Mesodermal cell (in vitro differentiated cells): ENCODE results near the gene AFF3.
A peak's percentile ranks its signal among the peaks of the same experiment; 100 is the strongest.

Source experiments
- H3K27ac ChIP-seq: 2 replicates; pipeline ENCODE4 v1.7.0; 2013; ENCODE audit warnings: mild to moderate bottlenecking, low read depth, low read length, moderate library complexity; ENCODE audit not compliant: severe bottlenecking
- H3K36me3 ChIP-seq: 2 replicates; pipeline ENCODE4 v1.7.1; 2013; ENCODE audit warnings: mild to moderate bottlenecking, low read length, moderate library complexity; ENCODE audit not compliant: control insufficient read depth, insufficient read depth
- H3K4me1 ChIP-seq: one replicate; pipeline ENCODE4 v1.7.1; 2013; ENCODE audit warnings: mild to moderate bottlenecking, low read length; ENCODE audit not compliant: insufficient read depth, control insufficient read depth, poor library complexity, severe bottlenecking
- H3K4me3 ChIP-seq: 2 replicates; pipeline ENCODE4 v1.7.0; 2013; ENCODE audit warnings: low read length, control low read depth, mild to moderate bottlenecking; ENCODE audit not compliant: insufficient read depth, poor library complexity, severe bottlenecking; ENCODE audit errors: extremely low read depth
- H3K9me3 ChIP-seq: 2 replicates; pipeline ENCODE4 v1.7.1; 2013; ENCODE audit warnings: mild to moderate bottlenecking, low read length, moderate library complexity; ENCODE audit not compliant: control insufficient read depth
- WGBS, 2 experiments: methylation state at CpG; one replicate each; pipeline ENCODE4 v1.1.5; 2013; ENCODE audit warnings: missing lambda C conversion rate in 2 of 2; ENCODE audit not compliant: insufficient coverage in 2 of 2; 5-methylcytosine and 5-hydroxymethylcytosine counted together

AFF3 gene

DNA sequence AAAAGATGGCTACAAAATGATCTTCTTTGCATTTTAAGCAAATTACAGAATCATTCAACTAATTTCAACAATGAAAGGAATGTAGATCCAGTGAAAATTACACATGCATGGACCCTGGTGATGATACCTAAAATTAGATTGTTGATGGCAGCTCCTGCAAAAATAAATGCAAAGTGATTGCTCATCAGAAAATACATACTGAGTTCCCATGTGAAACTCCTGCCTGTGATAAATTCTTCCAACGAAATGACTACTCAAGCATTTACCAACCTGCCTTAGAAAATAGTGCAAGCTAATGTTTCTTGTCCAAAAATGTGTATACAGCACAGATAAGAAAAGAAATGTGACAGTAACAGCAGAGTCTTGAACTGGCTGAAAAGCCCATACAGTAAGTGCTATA lies 352.5 kb downstream of the AFF3 start:
- Histone ChIP-seq H3K36me3 (no peaks in the 10 kb centered on the region), H3K4me1 (no peaks in the 10 kb centered on the region), H3K9me3 (no peaks in the 10 kb centered on the region), H3K27ac (no peak overlapping the region), H3K4me3 (no peak overlapping the region)
- no CpG with 5 or more reads among the region's 1 CpG for WGBS, 2 experiments

DNA sequence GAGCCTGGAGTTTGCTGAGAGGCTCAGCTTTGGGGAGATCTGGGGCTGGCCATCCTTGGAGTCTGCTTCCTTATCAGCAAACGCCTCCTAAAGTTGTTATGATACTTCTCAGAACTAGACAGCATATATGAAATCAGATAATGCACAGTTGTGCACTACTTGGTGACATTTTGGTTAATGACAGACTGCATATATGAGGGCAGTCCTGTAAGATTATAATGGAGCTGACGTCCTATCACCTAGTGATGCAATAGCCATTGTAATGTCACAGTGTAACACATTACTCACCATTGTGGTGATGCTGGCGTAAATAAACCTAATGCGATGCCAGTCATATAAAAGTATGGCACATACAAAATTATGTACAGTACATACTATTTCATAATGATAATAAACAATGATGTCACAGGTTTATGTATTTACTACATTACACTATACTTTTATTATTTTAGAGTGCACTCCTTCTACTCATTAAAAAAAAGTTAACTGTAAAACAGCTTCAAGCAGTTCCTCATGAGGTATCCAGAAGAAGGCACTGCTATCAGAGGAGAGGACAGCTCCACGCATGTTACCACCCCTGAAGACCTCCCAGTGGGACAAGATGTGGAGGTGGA lies 354.5 kb downstream of the AFF3 start:
- Histone ChIP-seq H3K27ac (no peak overlapping the region), H3K9me3 (no peaks in the 10 kb centered on the region), H3K4me3 (no peak overlapping the region), H3K4me1 (no peaks in the 10 kb centered on the region), H3K36me3 (no peaks in the 10 kb centered on the region)
- WGBS, 2 experiments: 80 to 100% methylated on average over 1 of the region's 5 CpGs

GRCh38 chr2:99786636-99787390 lies 355.6 kb downstream of the AFF3 start:
- Histone ChIP-seq H3K36me3 (no peaks in the 10 kb centered on the region), H3K27ac (no peak overlapping the region), H3K4me3 (no peak overlapping the region), H3K4me1 (no peaks in the 10 kb centered on the region), H3K9me3 (no peaks in the 10 kb centered on the region)
- WGBS, 2 experiments: 92 to 93% methylated on average over 9 to 12 of the region's 14 CpGs

- Histone ChIP-seq H3K9me3 (no peaks in the 10 kb centered on the region), H3K27ac (no peak overlapping the region), H3K36me3 (no peaks in the 10 kb centered on the region), H3K4me1 (no peaks in the 10 kb centered on the region), H3K4me3 (no peak overlapping the region)
- 90 to 91% methylated on average over 5 of the region's 8 CpGs for WGBS, 2 experiments
These were observed 357.4 kb downstream of the AFF3 start for GRCh38 chr2:99784946-99785345.

DNA sequence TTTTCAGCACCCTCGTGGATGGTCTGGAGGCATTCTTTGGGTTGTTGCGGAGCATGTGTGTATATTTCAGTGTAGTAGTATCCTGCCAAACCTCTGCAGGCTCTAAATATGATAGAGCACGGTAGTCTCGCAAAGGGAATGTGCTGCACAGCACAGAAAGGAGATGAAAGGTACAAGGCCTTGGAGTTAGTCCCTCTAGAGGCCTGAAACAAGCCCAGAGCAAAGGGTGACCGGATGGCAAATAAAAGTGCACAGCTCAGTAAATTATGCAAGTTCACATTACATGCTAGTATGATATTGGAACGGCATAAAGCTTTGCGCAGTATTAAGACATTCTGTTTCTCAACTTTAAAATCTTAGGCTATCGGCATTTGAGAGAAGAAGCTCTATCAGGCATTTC lies 358.1 kb downstream of the AFF3 start:
- 87 to 98% methylated on average over 4 to 6 of the region's 8 CpGs for WGBS, 2 experiments
- no peak overlapping the region for H3K4me3 ChIP-seq
- H3K4me1 ChIP-seq: no peaks in the 10 kb centered on the region
- H3K36me3 ChIP-seq: no peaks in the 10 kb centered on the region
- H3K9me3 ChIP-seq: no peaks in the 10 kb centered on the region
- H3K27ac ChIP-seq: no peak overlapping the region

DNA sequence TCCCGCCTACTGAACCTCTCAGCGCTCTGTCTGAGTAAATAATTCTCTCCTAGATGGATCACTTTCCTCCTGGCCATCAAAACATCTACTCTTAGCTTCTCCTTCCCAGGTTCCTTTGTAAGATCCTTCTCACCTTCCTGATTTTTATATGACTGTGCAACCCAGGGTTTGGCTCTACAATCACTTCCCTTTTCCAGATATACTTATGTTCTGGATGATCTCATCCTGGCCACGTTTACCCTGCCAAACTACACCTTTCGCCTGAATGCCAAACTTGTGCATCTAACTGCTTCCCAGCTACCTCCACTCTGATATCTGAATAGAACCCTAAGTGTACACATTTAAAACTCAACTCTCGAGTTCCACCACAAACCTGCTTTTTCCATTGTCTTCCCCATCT lies 362.1 kb downstream of the AFF3 start:
- 96 to 98% methylated on average over 5 of the region's 5 CpGs for WGBS, 2 experiments

GRCh38 chr2:99779276-99779675 lies 363.1 kb downstream of the AFF3 start:
- peaks cover 12% of the 10 kb centered on the region for H3K9me3 ChIP-seq
- peaks cover 19% of the 10 kb centered on the region for H3K4me1 ChIP-seq
- no peaks in the 10 kb centered on the region for H3K36me3 ChIP-seq
- H3K27ac ChIP-seq: no peak overlapping the region
- no peak overlapping the region for H3K4me3 ChIP-seq
- 100% methylated on average over 3 of the region's 4 CpGs; no CpG with 5 or more reads in 1 of the 2 experiments for WGBS, 2 experiments

More for the DNA sequence above, 362.1 kb downstream of the AFF3 start:
- Histone ChIP-seq H3K27ac (no peak overlapping the region), H3K4me3 (no peak overlapping the region), H3K4me1 (peaks cover 19% of the 10 kb centered on the region), H3K36me3 (no peaks in the 10 kb centered on the region), H3K9me3 (peaks cover 12% of the 10 kb centered on the region)

DNA sequence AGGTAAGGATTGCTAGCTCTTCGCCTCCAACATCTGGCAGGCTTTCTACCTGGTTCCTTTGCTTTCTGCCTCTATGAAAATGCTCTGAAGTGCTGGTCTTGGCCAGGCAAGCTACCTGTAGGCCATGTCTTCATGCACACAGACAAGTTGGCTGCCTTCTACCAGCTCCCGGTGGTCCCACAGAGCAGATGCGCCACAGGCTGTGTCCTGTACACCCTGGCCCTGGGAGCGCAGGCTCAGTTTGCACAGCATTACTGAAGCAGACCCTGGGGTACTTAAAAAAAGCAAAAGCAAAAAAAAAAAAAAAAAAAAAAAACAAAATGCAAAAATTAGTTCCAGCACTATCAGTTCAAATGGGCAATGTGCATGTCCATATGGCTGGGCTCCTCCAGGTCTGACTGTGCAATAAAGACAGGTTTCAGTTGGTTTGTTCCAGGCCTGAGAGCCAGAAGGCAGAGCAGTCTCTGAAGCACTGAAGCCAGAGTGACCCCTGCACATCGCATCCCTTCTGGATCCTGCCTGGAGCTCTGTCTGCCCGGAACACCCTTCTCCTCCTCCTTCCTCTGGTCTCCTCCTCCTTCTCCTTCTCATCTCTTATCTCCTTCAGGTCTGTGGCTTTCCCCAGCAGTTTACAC lies 364.6 kb downstream of the AFF3 start:
- Histone ChIP-seq H3K36me3 (no peaks in the 10 kb centered on the region), H3K9me3 (peaks cover 12% of the 10 kb centered on the region), H3K4me3 (no peak overlapping the region), H3K4me1 (peaks cover 19% of the 10 kb centered on the region), H3K27ac (no peak overlapping the region)
- WGBS, 2 experiments: 92 to 100% methylated on average over 2 to 3 of the region's 6 CpGs

DNA sequence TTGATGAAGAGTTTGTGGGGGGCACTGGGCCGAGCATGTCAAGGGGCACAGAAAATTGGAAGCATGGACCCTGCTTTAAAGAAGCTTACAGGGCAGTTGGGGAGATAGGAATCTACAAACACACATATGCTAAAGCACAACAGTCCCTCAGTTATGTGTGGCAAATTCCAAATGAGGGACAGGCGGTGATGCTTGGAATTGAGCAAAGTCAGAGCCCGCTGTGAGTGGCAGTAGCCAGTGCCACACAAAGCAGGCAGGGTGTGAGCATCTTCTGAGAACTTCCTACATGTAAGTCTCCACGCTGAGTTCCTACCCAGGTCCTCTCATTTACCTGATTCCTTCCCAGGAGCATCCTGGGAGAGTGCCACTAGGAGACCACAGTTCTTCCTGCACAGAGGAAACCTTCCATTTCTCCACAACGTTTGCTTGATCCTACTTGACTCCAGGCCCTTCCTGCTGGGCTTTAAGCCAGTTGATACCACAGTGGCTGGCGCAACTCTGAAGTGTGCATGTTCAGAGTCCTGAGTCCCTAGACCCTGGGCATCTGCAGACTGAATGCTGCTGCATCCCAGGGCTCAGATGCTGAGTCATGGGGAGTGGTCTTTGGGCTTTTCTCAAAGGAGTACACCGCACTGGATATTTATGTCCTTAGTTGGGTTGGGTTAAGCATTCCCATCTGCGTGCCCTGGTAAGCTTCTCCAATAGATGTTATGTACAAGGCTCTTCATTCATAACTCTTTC lies 365.3 kb downstream of the AFF3 start:
- WGBS, 2 experiments: 93 to 95% methylated on average over 5 of the region's 8 CpGs
- H3K36me3 ChIP-seq: no peaks in the 10 kb centered on the region
- peaks cover 19% of the 10 kb centered on the region for H3K4me1 ChIP-seq
- no peak overlapping the region for H3K4me3 ChIP-seq
- H3K9me3 ChIP-seq: peaks cover 12% of the 10 kb centered on the region
- peak overlapping the region; percentile 77 for H3K27ac ChIP-seq

GRCh38 chr2:99776206-99776905 lies 366.0 kb downstream of the AFF3 start:
- H3K4me3 ChIP-seq: no peak overlapping the region
- WGBS, 2 experiments: 92% methylated on average over 2 of the region's 3 CpGs; no CpG with 5 or more reads in 1 of the 2 experiments
- H3K9me3 ChIP-seq: peaks cover 12% of the 10 kb centered on the region
- H3K36me3 ChIP-seq: no peaks in the 10 kb centered on the region
- peaks cover 19% of the 10 kb centered on the region for H3K4me1 ChIP-seq
- H3K27ac ChIP-seq: peak overlapping the region; percentile 77
